Panc1 (cell line): ENCODE measurements around the gene C5. TPM values are rescaled to one million over a fixed set of nuclear protein-coding genes. Genes with fewer than 3 reads are reported as not detected.

Experiments used
- ATAC-seq: fragments of 200-7000 bp; cut with Tn5 transposase; 2 replicates; pipeline ENCODE4 v1.9.1; 2020; ENCODE audit warnings: mild to moderate bottlenecking, moderate library complexity
- BruUV-seq: library from RNA; stranded (reverse); fragments of 400-500 nt; replicated peaks from 2 replicates; lab custom pipeline; 2021; lab: Mats Ljungman, UMichigan
- CTCF ChIA-PET: fragments of 300-600 bp; sonication (Branson Sonifier 250); formaldehyde crosslinking; loops from one replicate; lab custom pipeline; 2022; ENCODE audit warnings: antibody characterized with exemption; lab: Charles Lee
- POLR2A ChIA-PET: fragments of 300-600 bp; sonication (Branson Sonifier 250); formaldehyde crosslinking; loops from one replicate; lab custom pipeline; 2022; ENCODE audit warnings: antibody characterized with exemption; lab: Charles Lee
- DNase-seq: peaks from one replicate; pipeline ENCODE4 v3.0.0-alpha.2; 2010; ENCODE audit warnings: low read depth, low spot score
- H3K27ac ChIP-seq: 2 replicates; pipeline ENCODE4 v1.5.1; 2011; ENCODE audit warnings: mild to moderate bottlenecking, low read length, inconsistent platforms
- H3K27me3 ChIP-seq: fragments of 200-500 bp; sonication (Bioruptor generic); 2 replicates; pipeline ENCODE4 v1.6.0; 2014; ENCODE audit warnings: low read length, inconsistent platforms; ENCODE audit not compliant: control insufficient read depth, insufficient read depth
- H3K36me3 ChIP-seq: fragments of 200-500 bp; sonication (Bioruptor generic); 2 replicates; pipeline ENCODE4 v1.5.1; 2014; ENCODE audit warnings: inconsistent platforms, mild to moderate bottlenecking, low read length, moderate library complexity; ENCODE audit not compliant: control insufficient read depth, insufficient read depth
- H3K4me1 ChIP-seq: 2 replicates; pipeline ENCODE4 v1.5.1; 2011; ENCODE audit warnings: inconsistent platforms, mild to moderate bottlenecking, low read length, moderate library complexity; ENCODE audit not compliant: control insufficient read depth, insufficient read depth
- H3K4me3 ChIP-seq, 2 experiments: 2 replicates each; pipeline ENCODE4 v1.5.1; 2011 to 2012; ENCODE audit warnings: low read depth in 2 of 2, low read length in 2 of 2, mild to moderate bottlenecking in 2 of 2, inconsistent platforms in 1 of 2, moderate library complexity in 1 of 2
- H3K9me3 ChIP-seq: fragments of 200-500 bp; sonication (Bioruptor generic); 2 replicates; pipeline ENCODE4 v1.5.1; 2014; ENCODE audit warnings: low read depth, mild to moderate bottlenecking, inconsistent platforms, low read length, moderate library complexity; ENCODE audit not compliant: control insufficient read depth, insufficient read depth
- CTCF ChIP-seq: fragments of 450-650 bp; IDR thresholded peaks from 2 replicates; pipeline ENCODE4 v1.5.1; 2017; ENCODE audit warnings: mild to moderate bottlenecking
- POLR2AphosphoS5 ChIP-seq: IDR thresholded peaks from 2 replicates; pipeline ENCODE4 v1.6.1; 2012; ENCODE audit warnings: mild to moderate bottlenecking, low read depth, low read length, moderate library complexity
- SIN3A ChIP-seq: IDR thresholded peaks from 2 replicates; pipeline ENCODE4 v1.6.1; 2012; ENCODE audit warnings: low read depth, mild to moderate bottlenecking, low read length, moderate library complexity, borderline replicate concordance; ENCODE audit not compliant: insufficient read depth
- TCF7L2 ChIP-seq: IDR thresholded peaks from 2 replicates; pipeline ENCODE4 v1.6.1; 2011; ENCODE audit warnings: mild to moderate bottlenecking, low read depth, low read length, inconsistent platforms
- in situ Hi-C: cut with HindIII; loops from 2 replicates; pipeline ENCODE4 v1.10.0; 2016; ENCODE audit warnings: low sequenced_read_pairs, low pct_unique_long_range_greater_than_20kb
- intact Hi-C: fragments of 100-400 bp; cut with micrococcal nuclease; formaldehyde crosslinking; loops from one replicate; pipeline ENCODE4 v1.10.0; 2022; ENCODE audit not compliant: unreplicated experiment
- total RNA-seq: library from RNA; stranded (reverse); gene quantifications from one replicate; pipeline ENCODE4 v1.2.1, GENCODE V29; 2021; ENCODE audit not compliant: unreplicated experiment
- TF ChIP-seq, protein P1 (sequence below), 2 experiments: IDR thresholded peaks; 2 replicates each; pipeline ENCODE4 v1.6.1; 2011 to 2012; ENCODE audit warnings: low read depth in 2 of 2, control low read depth in 1 of 2, low read length in 1 of 2, mild to moderate bottlenecking in 1 of 2, moderate library complexity in 1 of 2; ENCODE audit not compliant: insufficient read depth in 1 of 2

C5 gene
- total RNA-seq, 1 experiment from 2014 or later = 1.6 TPM

DNA sequence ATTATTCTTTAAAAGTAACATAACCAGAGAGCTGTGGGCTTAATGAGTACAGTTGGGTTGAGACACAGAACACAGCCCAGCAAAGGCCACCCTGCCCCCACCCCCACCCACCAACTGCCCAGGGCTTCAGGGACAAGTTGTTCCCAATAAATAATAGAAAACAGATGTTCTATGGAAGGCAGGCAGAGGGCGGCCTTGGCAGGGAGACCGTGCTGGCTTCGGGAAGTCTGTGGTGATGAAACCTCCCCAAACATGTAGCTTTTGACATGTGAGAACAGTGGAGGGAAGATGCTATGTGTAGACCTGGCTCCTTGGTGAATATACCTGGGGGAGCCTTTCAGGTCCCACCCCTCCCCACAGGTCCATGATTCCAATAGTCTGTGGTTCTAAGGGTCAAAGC is 133.5 kb downstream of the C5 start:
- H3K27ac ChIP-seq = no peak overlapping the region
- no peaks in the 10 kb centered on the region for H3K36me3 ChIP-seq
- H3K4me1 ChIP-seq = peaks cover 3% of the 10 kb centered on the region; the same call in 1 of the 2 replicates
- intact Hi-C loops = no loop called here
- H3K9me3 ChIP-seq = no peaks in the 10 kb centered on the region
- DNase-seq (no peak), ATAC-seq (no peak)
- no peak overlapping the region for H3K4me3 ChIP-seq
- ChIA-PET CTCF (no interaction called here), POLR2A (no interaction called here)
- in situ Hi-C loops = no loop called here
- BruUV-seq = no TSS peak
- H3K27me3 ChIP-seq = no peaks in the 10 kb centered on the region
- TF ChIP-seq TCF7L2 (no peak), SIN3A (no peak), CTCF (no peak), POLR2AphosphoS5 (no peak)
- TF ChIP-seq, protein P1, sequence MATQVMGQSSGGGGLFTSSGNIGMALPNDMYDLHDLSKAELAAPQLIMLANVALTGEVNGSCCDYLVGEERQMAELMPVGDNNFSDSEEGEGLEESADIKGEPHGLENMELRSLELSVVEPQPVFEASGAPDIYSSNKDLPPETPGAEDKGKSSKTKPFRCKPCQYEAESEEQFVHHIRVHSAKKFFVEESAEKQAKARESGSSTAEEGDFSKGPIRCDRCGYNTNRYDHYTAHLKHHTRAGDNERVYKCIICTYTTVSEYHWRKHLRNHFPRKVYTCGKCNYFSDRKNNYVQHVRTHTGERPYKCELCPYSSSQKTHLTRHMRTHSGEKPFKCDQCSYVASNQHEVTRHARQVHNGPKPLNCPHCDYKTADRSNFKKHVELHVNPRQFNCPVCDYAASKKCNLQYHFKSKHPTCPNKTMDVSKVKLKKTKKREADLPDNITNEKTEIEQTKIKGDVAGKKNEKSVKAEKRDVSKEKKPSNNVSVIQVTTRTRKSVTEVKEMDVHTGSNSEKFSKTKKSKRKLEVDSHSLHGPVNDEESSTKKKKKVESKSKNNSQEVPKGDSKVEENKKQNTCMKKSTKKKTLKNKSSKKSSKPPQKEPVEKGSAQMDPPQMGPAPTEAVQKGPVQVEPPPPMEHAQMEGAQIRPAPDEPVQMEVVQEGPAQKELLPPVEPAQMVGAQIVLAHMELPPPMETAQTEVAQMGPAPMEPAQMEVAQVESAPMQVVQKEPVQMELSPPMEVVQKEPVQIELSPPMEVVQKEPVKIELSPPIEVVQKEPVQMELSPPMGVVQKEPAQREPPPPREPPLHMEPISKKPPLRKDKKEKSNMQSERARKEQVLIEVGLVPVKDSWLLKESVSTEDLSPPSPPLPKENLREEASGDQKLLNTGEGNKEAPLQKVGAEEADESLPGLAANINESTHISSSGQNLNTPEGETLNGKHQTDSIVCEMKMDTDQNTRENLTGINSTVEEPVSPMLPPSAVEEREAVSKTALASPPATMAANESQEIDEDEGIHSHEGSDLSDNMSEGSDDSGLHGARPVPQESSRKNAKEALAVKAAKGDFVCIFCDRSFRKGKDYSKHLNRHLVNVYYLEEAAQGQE (IDR thresholded peaks at IDR 0.05; ENCODE audit: insufficient read depth in 1 of 2, low read depth in 2 of 2, low read length in 1 of 2) = no peak

GRCh38 chr9:120915854-120916470 is 134.1 kb downstream of the C5 start:
- in situ Hi-C loops = no loop called here
- Histone ChIP-seq H3K4me1 (peaks cover 3% of the 10 kb centered on the region; the same call in 1 of the 2 replicates), H3K27ac (no peak overlapping the region), H3K27me3 (no peaks in the 10 kb centered on the region), H3K4me3 (no peak overlapping the region), H3K9me3 (no peaks in the 10 kb centered on the region), H3K36me3 (no peaks in the 10 kb centered on the region)
- no TSS peak for BruUV-seq
- DNase-seq (no peak), ATAC-seq (no peak)
- POLR2A ChIA-PET = no interaction called here
- intact Hi-C loops = no loop called here
- TF ChIP-seq CTCF (no peak), POLR2AphosphoS5 (no peak), SIN3A (no peak), TCF7L2 (no peak)
- TF ChIP-seq, protein P1 (IDR thresholded peaks at IDR 0.05; ENCODE audit: insufficient read depth in 1 of 2, low read depth in 2 of 2, low read length in 1 of 2) = no peak
- CTCF ChIA-PET = no interaction called here
